Limb (tissue), 2 donors: ENCODE data around the gene C1orf167.

Experiments
- DNase-seq, 2 donors: peaks; one replicate each; pipeline ENCODE4 v3.0.0-alpha.2; 2016; ENCODE audit errors: extremely low spot score in 2 of 2

Gene C1orf167

DNA sequence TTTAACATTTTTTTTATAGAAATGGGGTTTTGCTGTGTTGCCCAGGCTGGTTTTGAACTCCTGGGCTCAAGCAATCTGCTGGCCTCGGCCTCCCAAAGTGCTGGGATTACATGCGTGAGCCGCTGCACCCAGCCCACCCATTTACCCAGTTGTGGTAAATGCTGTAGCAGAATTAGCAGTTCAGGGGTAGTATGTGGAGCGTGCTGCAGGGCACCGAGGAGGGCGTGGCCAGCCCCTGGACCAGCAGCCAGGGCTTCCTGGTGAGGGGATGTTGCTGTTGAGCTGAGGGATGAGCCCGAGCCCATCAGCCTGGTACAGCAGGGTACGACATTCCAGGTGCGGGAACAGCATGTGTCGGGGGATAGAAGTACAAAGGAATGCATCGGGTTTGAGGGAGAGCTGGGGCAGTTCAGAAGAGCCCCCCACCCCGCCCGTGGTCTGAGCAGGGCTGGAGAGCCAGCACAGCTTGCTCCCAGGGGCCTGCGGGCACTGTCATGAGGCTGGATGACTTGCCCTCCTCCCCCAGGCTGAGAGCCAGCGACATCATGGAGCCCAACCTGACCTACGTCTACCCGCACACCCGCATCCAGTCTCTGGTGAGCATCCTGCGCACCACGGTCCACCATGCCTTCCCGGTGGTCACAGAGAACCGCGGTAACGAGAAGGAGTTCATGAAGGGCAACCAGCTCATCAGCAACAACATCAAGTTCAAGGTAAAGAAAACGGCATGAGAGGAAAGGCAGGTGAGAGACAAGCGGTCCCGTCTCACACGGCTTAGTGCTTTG is 73.6 kb downstream of the C1orf167 start:
- DNase-seq, result no peak

DNA sequence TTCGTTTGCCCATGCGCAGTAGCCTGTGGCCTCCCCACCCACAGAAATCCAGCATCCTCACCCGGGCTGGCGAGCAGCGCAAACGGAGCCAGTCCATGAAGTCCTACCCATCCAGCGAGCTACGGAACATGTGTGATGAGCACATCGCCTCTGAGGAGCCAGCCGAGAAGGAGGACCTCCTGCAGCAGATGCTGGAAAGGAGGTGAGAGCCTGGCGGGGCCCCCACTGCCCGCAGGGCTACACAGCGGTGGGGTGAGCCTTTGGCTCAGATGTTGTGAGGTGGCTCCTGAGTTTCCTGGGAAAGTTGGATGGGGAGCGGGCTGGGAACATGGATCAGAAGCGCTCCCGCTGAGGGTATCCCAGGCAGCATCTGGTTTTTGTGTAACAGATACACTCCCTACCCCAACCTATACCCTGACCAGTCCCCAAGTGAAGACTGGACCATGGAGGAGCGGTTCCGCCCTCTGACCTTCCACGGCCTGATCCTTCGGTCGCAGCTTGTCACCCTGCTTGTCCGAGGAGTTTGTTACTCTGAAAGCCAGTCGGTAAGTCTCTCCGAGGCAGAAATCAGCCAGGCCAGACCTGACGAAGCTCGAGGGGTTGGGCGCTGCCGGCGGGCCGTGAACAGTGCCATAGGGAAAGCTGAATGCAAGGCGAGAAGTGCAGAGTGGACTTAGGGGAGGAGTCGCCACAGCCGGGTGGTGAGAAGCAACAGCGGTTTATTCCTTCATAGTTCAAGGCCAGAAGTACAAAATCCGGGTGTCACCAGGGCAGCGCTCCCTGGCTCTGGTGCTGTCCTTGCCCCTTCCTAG is 75.2 kb downstream of the C1orf167 start:
- DNase-seq, result no peak

DNA sequence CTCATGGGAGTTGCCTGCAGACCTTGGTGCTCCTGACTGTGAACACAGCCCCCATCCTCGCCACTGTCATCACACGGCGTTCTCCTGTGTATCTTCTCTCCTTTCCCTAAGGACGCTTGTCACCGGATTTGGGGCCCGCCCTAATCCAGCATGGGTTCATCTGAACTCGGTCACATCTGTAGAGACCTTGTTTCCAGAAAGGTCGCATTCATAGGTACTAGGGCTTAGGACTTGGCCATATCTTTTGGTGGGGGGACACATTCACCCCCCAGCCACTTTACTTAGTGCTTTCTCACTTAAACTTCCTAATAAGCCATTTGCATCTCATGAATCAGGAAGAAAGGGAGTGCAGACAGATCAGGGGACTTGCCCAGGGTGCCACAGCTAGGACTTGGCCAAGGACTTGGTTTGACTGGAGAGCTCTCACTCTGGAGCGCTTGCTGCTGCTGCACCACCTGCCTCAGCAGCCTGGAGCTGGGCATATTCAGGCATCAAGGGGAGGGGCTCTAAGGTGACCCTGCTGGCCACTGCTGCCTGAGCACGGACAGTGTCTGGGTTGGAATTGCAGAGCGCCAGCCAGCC is 75.9 kb downstream of the C1orf167 start:
- DNase-seq, result no peak

DNA sequence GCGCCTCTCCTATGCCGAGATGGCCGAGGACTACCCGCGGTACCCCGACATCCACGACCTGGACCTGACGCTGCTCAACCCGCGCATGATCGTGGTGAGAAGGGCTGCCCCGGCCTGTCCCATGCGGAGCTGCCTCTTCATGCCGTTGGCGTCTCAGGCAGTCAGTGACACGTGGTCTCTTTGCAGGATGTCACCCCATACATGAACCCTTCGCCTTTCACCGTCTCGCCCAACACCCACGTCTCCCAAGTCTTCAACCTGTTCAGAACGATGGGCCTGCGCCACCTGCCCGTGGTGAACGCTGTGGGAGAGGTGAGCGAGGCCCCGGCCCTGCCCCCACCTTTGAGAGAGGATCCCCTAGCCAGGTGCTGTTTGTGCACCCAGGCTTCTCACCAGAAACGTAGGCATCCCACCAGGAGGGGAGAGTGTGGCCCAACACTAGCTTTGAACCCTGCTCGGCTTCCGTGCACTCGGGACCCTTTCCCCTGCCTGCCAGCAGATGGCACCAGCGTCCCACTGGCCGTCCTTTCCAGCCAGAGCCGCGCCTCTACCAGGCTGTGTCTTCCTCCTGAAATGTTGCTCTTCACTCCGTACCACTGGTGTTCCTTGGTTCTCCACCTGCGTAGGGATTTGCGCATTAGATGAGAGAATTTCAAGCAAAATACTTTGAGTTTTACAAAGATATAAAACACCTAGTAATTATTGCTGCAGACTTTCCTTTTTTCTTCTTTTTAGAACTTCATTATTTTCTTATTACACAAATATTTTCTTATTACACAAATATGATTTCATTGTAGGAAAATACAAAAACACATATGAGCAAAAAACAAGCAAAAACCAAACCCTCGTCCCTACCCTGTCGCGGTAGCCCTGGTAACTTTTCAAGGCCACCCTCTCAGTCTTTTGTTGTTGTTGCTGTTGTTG is 76.6 kb downstream of the C1orf167 start:
- DNase-seq, result peak; percentile 79 to 87
